DND-41 (cell line): Measurements from ENCODE around the gene CACNG8.
"Not testable (repeated sequence)": the region's sequence is repeated elsewhere in the genome, so short reads cannot be mapped to it uniquely, and the experiment has no call there.

ENCODE experiments used
- CTCF ChIP-seq: IDR thresholded peaks from 2 replicates; pipeline ENCODE4 v1.5.1; 2012; ENCODE audit warnings: borderline replicate concordance, low read length, moderate library complexity, mild to moderate bottlenecking; ENCODE audit not compliant: poor library complexity, severe bottlenecking; ENCODE audit errors: extremely low read depth
- EZH2 ChIP-seq: IDR thresholded peaks from 3 replicates; pipeline ENCODE4 v1.6.1; 2012; ENCODE audit warnings: borderline replicate concordance, low read depth, mild to moderate bottlenecking, moderate library complexity, low read length, inconsistent platforms; ENCODE audit not compliant: severe bottlenecking

- TF ChIP-seq CTCF, EZH2: not testable (repeated sequence)
These were observed 14.1 kb upstream of the CACNG8 start for GRCh38 chr19:53948611-53949010.
